GM08714 (cell line): ENCODE results near the gene CALY.

Source experiments
- H3K4me3 ChIP-seq: fragments of 200-500 bp; sonication (Bioruptor generic); 2 replicates; pipeline ENCODE4 v1.5.1; 2014; ENCODE audit warnings: mild to moderate bottlenecking, low read length, inconsistent platforms
- ZNF274 ChIP-seq: IDR thresholded peaks from 2 replicates; pipeline ENCODE4 v1.6.1; 2012; ENCODE audit warnings: mild to moderate bottlenecking, low read depth, low read length

CALY gene

GRCh38 chr10:133287832-133288500, 48.7 kb downstream of the CALY start:
- no peak for TF ChIP-seq ZNF274
- no peak overlapping the region for H3K4me3 ChIP-seq

- H3K4me3 ChIP-seq: no peak overlapping the region
- TF ChIP-seq ZNF274: no peak
Measured at GRCh38 chr10:133286366-133286765, 50.3 kb downstream of the CALY start.

GRCh38 chr10:133285217-133285616, 51.5 kb downstream of the CALY start:
- no peak overlapping the region for H3K4me3 ChIP-seq
- TF ChIP-seq ZNF274: no peak

GRCh38 chr10:133283931-133284330, 52.8 kb downstream of the CALY start:
- TF ChIP-seq ZNF274: no peak
- H3K4me3 ChIP-seq: no peak overlapping the region

- H3K4me3 ChIP-seq: no peak overlapping the region
- no peak for TF ChIP-seq ZNF274
Measured at GRCh38 chr10:133282846-133283390, 53.8 kb downstream of the CALY start.

GRCh38 chr10:133281628-133282372, 54.9 kb downstream of the CALY start:
- no peak for TF ChIP-seq ZNF274
- H3K4me3 ChIP-seq: no peak overlapping the region

- no peak overlapping the region for H3K4me3 ChIP-seq
- no peak for TF ChIP-seq ZNF274
Measured at GRCh38 chr10:133281084-133281483, 55.6 kb downstream of the CALY start.

- H3K4me3 ChIP-seq: no peak overlapping the region
- TF ChIP-seq ZNF274: no peak
Measured at GRCh38 chr10:133280391-133281059, 56.2 kb downstream of the CALY start.

GRCh38 chr10:133279326-133280226, 57.1 kb downstream of the CALY start:
- TF ChIP-seq ZNF274: no peak

GRCh38 chr10:133278577-133279265, 58.0 kb downstream of the CALY start:
- H3K4me3 ChIP-seq: no peak overlapping the region
- no peak for TF ChIP-seq ZNF274

More at GRCh38 chr10:133279326-133280226, 57.1 kb downstream of the CALY start:
- no peak overlapping the region for H3K4me3 ChIP-seq

GRCh38 chr10:133277993-133278576, 58.6 kb downstream of the CALY start:
- TF ChIP-seq ZNF274: no peak
- H3K4me3 ChIP-seq: no peak overlapping the region

GRCh38 chr10:133277277-133277992, 59.3 kb downstream of the CALY start:
- no peak overlapping the region for H3K4me3 ChIP-seq
- no peak for TF ChIP-seq ZNF274
